OCI-LY1 (cell line): Measurements from ENCODE around the gene CEP63.

Source experiments
- CTCF ChIP-seq: fragments of 200-600 bp; sonication (generic), shearing (Covaris generic); IDR thresholded peaks from 2 replicates; pipeline ENCODE4 v1.5.1; 2017; ENCODE audit warnings: mild to moderate bottlenecking, antibody characterized with exemption, low read length, moderate library complexity, mixed read lengths
- EZH2 ChIP-seq: fragments of 200-600 bp; sonication (generic), shearing (Covaris generic); IDR thresholded peaks from 2 replicates; pipeline ENCODE4 v1.8.0; 2017; ENCODE audit warnings: borderline replicate concordance, mixed run types, mild to moderate bottlenecking, antibody characterized with exemption, low read length, moderate library complexity, mixed read lengths

GRCh38 chr3:134449951-134450350 is 35.9 kb upstream of the CEP63 start:
- no peak for TF ChIP-seq EZH2
- TF ChIP-seq CTCF: no peak
